T-helper 1 cell (primary cell): ENCODE data around the gene PLEKHJ1.

Experiments
- DNase-seq, 5 donors: peaks; one replicate each; pipeline ENCODE4 v3.0.0-alpha.2; 2012 to 2020

Gene PLEKHJ1

DNA sequence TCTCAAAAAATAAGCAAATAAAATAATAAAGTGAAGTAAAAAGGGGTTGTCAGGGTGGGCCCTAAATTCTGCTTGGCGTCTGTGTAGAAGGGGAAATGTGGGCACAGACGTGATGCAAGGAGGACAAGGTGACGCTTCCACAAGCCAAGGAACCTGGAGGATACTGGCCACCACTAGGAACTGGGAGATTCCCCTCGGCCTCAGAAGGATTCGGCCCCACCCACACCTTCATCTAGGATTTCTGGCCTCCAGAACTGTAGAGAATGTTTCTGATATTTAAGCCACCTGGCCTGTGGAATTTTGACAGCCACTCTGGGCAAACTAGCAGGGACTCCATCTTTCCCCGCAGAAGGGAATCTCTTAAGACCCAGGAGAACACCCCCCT is 1.1 kb downstream of the PLEKHJ1 start:
- DNase-seq, result no peak

DNA sequence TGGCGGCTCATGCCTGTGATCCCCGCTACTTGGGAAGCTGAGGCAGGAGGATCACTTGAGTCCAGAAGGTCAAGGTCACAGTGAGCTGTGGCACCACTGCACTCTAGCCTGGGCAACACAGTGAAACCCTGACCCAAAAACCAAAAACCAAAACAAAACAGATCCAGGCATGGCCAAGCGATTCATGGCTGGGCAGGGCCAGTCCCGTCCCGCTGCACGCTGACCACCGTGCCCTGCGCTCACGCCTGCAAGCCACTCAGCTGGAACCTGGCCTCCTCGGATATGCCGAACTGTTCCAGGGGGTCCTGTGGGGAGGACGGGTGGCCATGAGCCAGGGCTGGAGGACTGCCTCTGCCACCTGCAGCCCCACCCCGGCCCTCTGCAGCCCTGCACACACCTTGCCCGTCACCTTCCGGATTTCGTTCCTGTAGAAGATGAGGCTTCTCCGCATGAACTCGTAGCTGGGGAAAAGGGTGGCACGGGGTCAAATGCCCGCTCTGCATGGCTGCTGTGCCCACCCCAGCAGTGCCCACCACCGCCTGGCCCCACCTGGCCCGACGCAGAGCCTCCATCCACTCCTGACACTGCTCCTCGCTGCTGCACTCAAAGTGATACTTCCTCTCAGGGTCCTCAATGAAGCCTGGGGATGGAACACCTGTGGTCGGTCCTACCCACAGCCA is 2.4 kb downstream of the PLEKHJ1 start:
- DNase-seq, result no peak

DNA sequence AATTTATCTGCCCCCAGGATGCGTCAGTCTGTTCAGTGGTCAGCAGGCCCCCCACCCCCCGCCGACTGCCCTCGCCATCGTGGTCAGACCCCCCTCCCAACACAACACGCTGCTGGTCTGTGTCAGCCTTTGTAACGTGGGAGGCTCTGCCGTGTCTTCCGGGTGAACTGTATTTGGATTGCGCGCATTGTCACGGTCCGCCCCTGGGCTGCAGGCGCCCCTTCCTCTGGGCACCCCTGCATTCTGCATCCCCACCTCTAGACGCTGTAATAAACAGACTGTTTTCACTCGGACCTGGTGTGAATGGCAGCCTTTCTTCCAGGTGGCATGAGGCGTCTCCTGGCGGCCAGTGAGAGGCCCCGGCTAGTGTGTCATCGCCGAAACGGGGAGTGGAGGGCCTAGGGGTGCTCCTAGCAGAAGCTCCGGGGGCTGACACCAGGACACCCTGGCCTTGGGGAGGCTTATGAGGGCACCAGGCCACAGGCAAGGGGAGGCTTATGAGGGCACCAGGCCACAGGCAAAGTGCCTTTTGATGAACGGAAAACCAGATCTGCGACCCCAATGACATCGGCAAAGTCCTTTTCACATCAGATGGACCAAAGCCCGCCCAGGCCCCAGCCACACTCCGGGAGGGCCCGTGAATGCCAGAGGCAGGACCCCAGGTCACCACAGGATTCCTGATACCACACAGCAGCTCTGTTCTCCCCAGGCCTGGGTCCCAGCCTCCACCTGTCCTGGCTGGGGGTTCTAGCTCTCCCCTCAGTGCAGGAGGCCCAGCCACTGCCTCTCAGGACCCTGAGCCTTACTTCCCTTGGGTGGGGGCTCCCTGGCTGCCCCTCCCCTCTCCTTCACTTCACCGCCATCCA is 3.6 kb downstream of the PLEKHJ1 start:
- no peak for DNase-seq

- DNase-seq, result no peak
Observed at GRCh38 chr19:2231621-2232221, 4.4 kb downstream of the PLEKHJ1 start.

DNA sequence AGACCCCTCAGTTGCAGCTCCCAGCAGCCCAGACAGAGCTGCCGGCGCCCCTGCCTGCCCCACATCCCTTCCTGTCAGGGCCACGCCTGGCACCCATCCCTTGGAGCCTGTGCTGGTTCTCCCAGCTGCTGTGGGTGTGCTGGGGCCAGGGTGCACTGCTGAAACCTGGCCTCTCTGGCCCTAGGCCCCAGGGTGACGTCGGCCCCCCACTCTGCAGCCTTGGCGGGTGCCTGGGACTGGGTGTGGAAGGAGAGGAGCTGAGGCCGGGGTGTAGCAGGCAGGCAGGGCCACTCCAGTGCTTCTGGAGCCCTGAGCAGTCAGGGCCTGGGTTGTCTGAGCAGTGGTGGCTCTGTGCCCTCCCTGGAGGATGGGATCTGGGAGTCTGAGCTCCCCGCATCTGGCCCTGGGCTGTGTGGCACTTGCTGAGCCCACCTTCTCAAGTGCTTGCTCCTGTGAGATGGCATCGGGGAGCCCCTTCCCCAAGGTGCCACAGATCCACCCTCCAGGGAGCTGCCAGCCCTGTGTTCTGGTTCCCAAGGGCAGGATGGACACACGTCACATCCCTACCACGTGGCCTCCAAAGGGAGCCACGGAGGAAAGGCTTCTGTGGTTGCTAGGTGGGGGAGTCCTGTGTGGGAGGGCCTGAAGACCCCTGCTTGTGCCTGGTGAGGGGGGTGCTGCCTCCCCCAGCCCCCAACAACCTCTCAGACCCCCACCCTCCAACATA is 5.2 kb downstream of the PLEKHJ1 start:
- DNase-seq, result no peak

DNA sequence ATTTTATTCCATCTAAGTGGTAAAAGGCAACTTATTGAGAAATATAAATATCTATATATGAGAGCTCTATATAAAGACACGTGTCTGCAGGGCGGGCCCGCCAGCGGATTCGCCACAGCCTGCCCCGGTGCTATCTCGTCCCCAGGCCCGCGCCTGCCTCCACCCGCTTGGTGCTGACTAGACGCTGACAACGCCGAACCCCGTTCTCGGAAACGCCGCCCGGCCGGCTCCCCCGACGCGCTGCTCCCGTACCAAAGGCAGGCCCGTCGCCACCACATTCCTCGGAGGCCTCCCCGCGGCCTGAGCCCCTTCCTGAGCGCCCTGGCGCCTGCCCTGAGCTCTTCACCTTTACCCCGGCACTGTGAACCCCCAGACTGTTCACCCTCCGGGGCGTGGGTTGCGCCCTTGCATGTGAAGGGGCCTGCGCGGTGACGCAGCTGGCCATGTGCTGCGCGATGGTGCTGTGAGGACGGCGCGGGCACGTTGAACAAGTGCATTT is 6.0 kb downstream of the PLEKHJ1 start:
- DNase-seq, result no peak

DNA sequence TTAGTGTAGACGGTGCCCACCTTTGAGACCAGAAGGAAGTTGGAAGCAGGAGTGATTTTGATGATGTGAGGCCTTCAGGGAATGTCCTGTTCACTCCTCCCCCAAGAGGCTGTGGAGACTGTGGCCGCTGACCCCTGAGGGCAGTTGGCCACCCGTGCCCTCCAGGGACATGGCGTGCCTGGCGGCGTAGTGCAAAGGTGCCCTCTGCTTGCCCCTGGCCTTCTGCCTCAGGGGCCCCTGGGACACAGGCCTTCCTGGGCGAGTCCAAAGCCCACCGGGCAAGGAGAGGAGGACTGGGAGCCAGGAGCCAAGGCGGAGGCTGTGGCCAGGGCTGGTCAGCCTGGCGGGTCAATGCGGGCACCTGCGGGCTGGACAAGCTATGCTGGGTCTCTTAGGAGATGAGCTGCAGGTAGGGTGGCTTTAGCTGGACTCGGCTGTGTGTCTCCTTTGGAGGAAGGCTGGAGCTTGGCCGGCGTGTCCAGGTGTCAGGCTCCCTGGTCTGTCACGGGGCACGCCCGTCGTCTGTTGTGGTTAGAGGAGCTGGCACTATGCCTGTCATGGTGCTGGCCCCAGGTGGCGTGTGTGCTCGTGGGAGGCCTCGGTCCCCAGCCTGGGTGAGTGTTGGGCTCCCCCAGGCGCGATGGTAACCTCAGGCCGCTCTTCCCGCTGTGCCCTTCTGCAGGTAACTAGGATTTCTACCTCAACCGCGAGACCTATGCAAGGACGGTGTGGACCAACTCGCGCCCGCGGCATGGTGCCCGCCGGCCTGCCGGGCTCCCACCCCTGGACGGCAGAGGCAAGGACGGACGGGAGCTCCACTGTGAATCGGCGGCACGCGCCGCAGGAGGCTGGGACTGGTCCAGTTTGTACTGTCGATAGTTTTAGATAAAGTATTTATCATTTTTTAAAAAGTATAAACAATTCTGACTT is 6.8 kb downstream of the PLEKHJ1 start:
- no peak for DNase-seq

DNA sequence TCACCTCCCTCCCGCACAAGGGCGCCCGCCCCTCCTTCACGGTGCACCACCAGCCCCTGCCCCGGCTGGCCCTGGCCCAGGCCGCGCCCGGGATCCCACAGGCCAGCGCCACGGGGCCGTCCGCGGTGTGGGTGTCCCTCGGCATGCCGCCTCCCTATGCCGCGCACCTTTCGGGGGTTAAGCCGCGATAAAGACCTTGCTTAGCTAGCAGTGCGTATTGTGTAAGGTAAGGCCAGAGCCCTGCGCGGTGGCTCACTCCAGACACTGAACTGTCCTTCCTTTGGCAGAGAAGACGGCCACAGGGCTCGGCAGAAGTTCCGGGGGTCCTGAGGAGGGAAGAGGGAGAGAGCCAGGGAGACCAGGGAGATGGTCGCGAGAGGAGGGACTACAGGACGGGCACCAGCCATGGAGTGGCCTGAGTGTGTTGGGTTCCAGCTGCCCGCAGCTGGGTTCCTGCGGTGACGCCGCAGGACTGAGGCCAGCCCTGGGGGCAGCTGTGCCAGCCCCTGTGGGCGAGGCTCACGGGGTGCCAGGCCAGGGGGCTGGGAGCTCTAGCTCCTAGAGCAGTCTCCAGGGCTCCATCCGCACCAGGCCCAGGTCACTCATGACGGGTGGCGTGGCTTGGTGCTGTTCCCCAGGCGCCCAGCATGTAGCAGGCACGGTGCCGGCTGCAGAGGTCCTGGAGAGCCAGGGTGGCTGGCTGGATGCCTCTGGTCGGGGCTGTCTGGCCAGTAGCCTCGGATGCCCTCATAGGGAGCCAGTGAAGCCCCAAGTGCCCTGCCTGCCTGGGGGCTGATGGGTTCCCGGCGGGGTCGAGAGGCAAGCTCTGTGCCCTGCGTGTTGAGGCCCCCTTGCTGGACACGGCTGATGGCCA is 7.7 kb downstream of the PLEKHJ1 start:
- no peak for DNase-seq

DNA sequence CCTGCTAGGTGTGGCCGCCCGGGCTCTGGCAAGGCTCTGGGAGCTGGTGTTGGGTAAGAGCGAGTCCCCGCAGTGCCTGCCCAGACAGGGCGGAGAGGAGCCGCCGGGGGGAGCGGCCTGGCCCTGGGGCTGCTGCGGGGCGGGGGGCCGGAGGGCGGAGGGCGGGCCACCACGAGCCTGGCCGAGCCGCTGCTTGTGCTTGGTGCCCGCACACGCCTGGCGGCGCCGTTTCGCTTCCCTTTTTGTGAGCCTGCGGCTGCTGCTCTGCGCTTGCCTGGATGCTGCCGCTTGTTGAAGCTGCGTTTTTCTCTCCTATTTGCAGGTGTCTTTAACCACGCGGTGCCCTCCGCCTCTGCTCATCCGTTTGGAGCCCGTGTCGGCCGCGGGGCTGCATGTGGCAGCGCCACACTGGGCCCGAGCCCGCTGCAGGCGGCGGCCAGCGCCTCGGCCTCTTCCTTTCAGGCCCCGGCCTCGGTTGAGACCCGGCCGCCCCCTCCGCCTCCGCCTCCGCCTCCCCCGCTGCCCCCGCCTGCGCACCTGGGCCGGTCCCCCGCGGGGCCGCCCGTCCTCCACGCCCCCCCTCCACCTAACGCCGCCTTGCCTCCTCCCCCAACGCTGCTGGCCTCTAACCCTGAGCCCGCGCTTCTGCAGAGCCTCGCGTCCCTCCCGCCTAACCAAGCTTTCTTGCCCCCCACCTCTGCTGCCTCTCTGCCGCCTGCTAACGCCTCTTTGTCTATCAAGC is 8.5 kb downstream of the PLEKHJ1 start:
- DNase-seq, result no peak

- DNase-seq, result no peak
Observed at GRCh38 chr19:2226840-2227360, 9.2 kb downstream of the PLEKHJ1 start.

DNA sequence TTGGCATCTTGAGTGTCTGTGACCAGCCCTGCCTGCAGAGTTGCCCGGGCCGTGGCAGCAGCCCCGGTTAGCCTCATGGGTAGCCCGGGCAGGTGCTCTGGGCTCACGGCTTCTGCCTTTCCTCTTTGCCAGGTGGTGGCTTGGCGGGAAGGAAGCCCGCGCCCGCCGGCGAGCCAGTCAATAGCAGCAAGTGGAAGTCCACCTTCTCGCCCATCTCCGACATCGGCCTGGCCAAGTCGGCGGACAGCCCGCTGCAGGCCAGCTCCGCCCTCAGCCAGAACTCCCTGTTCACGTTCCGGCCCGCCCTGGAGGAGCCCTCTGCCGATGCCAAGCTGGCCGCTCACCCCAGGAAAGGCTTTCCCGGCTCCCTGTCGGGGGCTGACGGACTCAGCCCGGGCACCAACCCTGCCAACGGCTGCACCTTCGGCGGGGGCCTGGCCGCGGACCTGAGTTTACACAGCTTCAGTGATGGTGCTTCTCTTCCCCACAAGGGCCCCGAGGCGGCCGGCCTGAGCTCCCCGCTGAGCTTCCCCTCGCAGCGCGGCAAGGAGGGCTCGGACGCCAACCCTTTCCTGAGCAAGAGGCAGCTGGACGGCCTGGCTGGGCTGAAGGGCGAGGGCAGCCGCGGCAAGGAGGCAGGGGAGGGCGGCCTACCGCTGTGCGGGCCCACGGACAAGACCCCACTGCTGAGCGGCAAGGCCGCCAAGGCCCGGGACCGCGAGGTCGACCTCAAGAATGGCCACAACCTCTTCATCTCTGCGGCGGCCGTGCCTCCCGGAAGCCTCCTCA is 9.9 kb downstream of the PLEKHJ1 start:
- no peak for DNase-seq

GRCh38 chr19:2225415-2226050 is 10.6 kb downstream of the PLEKHJ1 start:
- DNase-seq, result no peak

DNA sequence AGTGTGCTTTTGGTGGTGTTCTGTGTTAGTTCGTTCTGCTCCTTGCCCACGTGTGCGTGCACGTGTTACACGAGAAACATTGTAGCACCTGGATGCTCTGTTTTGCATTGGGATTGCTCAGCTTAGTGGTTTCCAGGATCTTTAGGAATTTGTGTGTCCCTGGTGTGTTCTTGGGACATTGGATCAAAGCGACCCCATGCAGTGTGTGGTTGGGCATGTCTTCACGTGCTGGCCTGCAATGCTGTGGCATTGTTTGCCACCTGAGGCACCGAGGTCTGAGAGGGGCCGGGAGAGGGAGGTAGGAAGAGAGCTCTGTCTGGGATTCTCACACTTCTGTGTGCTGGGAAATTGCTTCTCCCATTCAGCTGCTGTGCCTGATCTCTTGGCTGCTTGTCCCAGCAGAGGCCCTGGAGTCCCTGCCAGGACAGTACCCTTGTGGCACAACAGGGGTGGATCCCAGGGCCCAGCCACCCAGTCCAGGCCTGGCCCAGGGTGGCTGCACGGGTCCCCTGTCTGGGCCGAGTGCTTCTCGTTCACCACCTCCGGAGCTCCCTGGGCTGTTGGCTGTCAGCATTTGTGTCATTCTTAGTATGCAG is 11.3 kb downstream of the PLEKHJ1 start:
- no peak for DNase-seq

DNA sequence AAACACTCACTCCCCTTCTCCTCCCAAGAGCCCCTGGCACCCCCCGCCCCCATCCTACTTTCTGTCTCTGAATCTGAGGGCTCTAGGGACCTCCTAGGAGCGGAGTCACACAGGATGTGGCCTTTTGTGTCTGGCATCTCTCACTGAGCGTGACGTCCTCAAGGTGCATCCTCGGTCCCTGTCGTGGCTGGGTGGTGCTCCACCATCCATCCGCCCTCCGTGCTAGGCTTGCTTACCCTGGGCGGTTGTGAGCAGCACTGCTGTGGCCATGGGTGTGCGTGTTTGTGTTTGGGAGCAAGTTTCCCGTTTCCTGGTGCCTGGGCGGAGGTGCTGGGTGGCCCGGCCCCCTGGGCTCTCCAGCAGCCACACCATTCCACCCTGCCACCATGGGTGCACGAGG is 12.2 kb downstream of the PLEKHJ1 start:
- no peak for DNase-seq

DNA sequence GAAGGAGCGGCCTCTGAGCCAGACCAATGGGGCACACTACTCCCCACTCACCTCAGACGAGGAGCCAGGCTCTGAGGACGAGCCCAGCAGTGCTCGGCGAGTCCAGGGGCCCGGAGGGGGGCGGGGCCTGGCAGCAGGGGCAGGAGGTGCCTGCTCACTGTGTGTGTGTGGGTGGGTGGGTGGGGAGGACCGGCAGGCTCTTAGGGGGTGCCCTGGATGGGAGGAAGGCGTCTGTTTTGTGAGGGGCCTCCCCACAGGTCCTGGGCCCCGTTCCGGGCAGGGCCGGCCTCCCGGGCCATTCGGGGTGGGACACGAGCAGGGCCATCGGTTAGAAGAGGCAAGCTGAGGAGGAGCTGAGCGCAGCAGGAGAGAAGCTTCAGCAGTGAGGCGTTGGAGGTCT is 12.7 kb downstream of the PLEKHJ1 start:
- no peak for DNase-seq

- DNase-seq, result no peak
Observed at GRCh38 chr19:2221918-2222317, 14.2 kb downstream of the PLEKHJ1 start.

GRCh38 chr19:2221250-2221831 is 14.8 kb downstream of the PLEKHJ1 start:
- no peak for DNase-seq

- DNase-seq, result no peak
Observed at GRCh38 chr19:2219726-2220125, 16.4 kb downstream of the PLEKHJ1 start.
